ENCODE data around the gene JARID2.
A peak's percentile ranks its signal among the peaks of the same experiment; 100 is the strongest.

Gene JARID2

GRCh38 chr6:15392182-15392581 lies 146.3 kb downstream of the JARID2 start:
- TF ChIP-seq CTCF (IDR thresholded peaks at IDR 0.05; ENCODE audit: control insufficient read depth, extremely low read depth, insufficient read depth), result no peak
- no peak overlapping the region for H3K4me3 ChIP-seq (ENCODE audit: low read depth, low read length)
- DNase-seq (ENCODE audit: low read depth), result no peak

- DNase-seq (ENCODE audit: low read depth), result no peak
These were observed 147.7 kb downstream of the JARID2 start for GRCh38 chr6:15393605-15394004.

GRCh38 chr6:15395087-15395486 lies 149.2 kb downstream of the JARID2 start:
- no peak for DNase-seq (ENCODE audit: low read depth)
- no peak overlapping the region for H3K4me3 ChIP-seq (ENCODE audit: low read depth, low read length)
- TF ChIP-seq CTCF (IDR thresholded peaks at IDR 0.05; ENCODE audit: control insufficient read depth, extremely low read depth, insufficient read depth), result no peak

More at GRCh38 chr6:15393605-15394004, 147.7 kb downstream of the JARID2 start:
- no peak for TF ChIP-seq CTCF (IDR thresholded peaks at IDR 0.05; ENCODE audit: control insufficient read depth, extremely low read depth, insufficient read depth)
- no peak overlapping the region for H3K4me3 ChIP-seq (ENCODE audit: low read depth, low read length)

GRCh38 chr6:15396808-15397207 lies 150.9 kb downstream of the JARID2 start:
- peak; percentile 87 for DNase-seq (ENCODE audit: low read depth)
- no peak overlapping the region for H3K4me3 ChIP-seq (ENCODE audit: low read depth, low read length)
- no peak for TF ChIP-seq CTCF (IDR thresholded peaks at IDR 0.05; ENCODE audit: control insufficient read depth, extremely low read depth, insufficient read depth)

GRCh38 chr6:15398633-15399275 lies 152.9 kb downstream of the JARID2 start:
- no peak for TF ChIP-seq CTCF (IDR thresholded peaks at IDR 0.05; ENCODE audit: control insufficient read depth, extremely low read depth, insufficient read depth)
- no peak for DNase-seq (ENCODE audit: low read depth)
- H3K4me3 ChIP-seq (ENCODE audit: low read depth, low read length), result no peak overlapping the region

- no peak for TF ChIP-seq CTCF (IDR thresholded peaks at IDR 0.05; ENCODE audit: control insufficient read depth, extremely low read depth, insufficient read depth)
- DNase-seq (ENCODE audit: low read depth), result peak; percentile 77
- H3K4me3 ChIP-seq (ENCODE audit: low read depth, low read length), result peak overlapping the region; percentile 31; the same call in 1 of the 2 replicates
These were observed 154.0 kb downstream of the JARID2 start for GRCh38 chr6:15399641-15400470.
